Esophagus muscularis mucosa (tissue), 4 donors: ENCODE data around the gene OR10G7. TPM values are rescaled to one million over a fixed set of nuclear protein-coding genes. Genes with fewer than 3 reads are reported as not detected.

ENCODE experiments used
- DNase-seq: peaks from one replicate; pipeline ENCODE4 v3.0.0-alpha.2; 2017; ENCODE audit errors: extremely low spot score
- H3K27ac ChIP-seq, 4 donors: fragments of 200-600 bp; sonication (generic); replicated peaks in 1 of 4; 1 replicate in 3 of 4; 2 replicates in 1 of 4; pipeline ENCODE4 v1.5.1; 2016 to 2019; ENCODE audit warnings: mild to moderate bottlenecking in 1 of 4
- H3K27me3 ChIP-seq, 4 donors: fragments of 200-600 bp; sonication (generic); one replicate each; pipeline versions ENCODE4 v1.5.1 to v1.6.0; 2016 to 2019
- H3K36me3 ChIP-seq, 4 donors: fragments of 200-600 bp; sonication (generic); one replicate each; pipeline ENCODE4 v1.5.1; 2016 to 2019
- H3K4me1 ChIP-seq, 4 donors: fragments of 200-600 bp; sonication (generic); one replicate each; pipeline ENCODE4 v1.5.1; 2016 to 2019
- H3K4me3 ChIP-seq, 4 donors: fragments of 200-600 bp; sonication (generic); 1 replicate in 2 of 4; 2 replicates in 2 of 4; pipeline ENCODE4 v1.5.1; 2016 to 2019; ENCODE audit warnings: mild to moderate bottlenecking in 4 of 4, moderate library complexity in 1 of 4
- H3K9me3 ChIP-seq, 4 donors: fragments of 200-600 bp; sonication (generic); 1 replicate in 3 of 4; 2 replicates in 1 of 4; pipeline ENCODE4 v1.5.1; 2016 to 2019
- CTCF ChIP-seq, 3 experiments: fragments of 200-600 bp in 2 of 3; fragments of 450-650 bp in 1 of 3; sonication (generic) in 2 of 3; IDR thresholded peaks; one replicate each; pipeline ENCODE4 v1.5.1; 2017 to 2019; ENCODE audit warnings: antibody characterized with exemption in 3 of 3, mild to moderate bottlenecking in 2 of 3, moderate library complexity in 1 of 3
- EP300 ChIP-seq: sonication (generic); formaldehyde crosslinking; IDR thresholded peaks from one replicate; pipeline ENCODE4 v1.6.1; 2017; ENCODE audit warnings: antibody characterized with exemption
- POLR2A ChIP-seq: fragments of 450-650 bp; IDR thresholded peaks from one replicate; pipeline ENCODE4 v1.6.1; 2017; ENCODE audit warnings: antibody characterized with exemption, moderate library complexity, mild to moderate bottlenecking, low read depth
- POLR2AphosphoS5 ChIP-seq, 2 donors: sonication (generic); formaldehyde crosslinking; IDR thresholded peaks; one replicate each; pipeline ENCODE4 v1.6.1; 2017; ENCODE audit warnings: antibody characterized with exemption in 2 of 2
- WGBS: methylation state at CpG from one replicate; pipeline ENCODE4 v1.1.5; 2018; 5-methylcytosine and 5-hydroxymethylcytosine counted together
- intact Hi-C: fragments of 100-400 bp; cut with DNase I; formaldehyde crosslinking; loops from one replicate; pipeline ENCODE4 v1.15.1; 2023
- total RNA-seq, 4 donors: library from RNA; depleted of rRNA; stranded (reverse); fragments of >200 nt; gene quantifications; one replicate each; pipeline versions ENCODE4 v1.1.0 to v1.2.1, GENCODE V29; 2016

OR10G7 gene
- total RNA-seq, 4 donors from 2014 or later = not detected

GRCh38 chr11:124075841-124076651, 34.9 kb upstream of the OR10G7 start:
- no peak for TF ChIP-seq EP300
- no peak for TF ChIP-seq CTCF (IDR thresholded peaks at IDR 0.05)
- no peak for TF ChIP-seq POLR2A
- no peak for TF ChIP-seq POLR2AphosphoS5 (IDR thresholded peaks at IDR 0.05)
- Histone ChIP-seq H3K4me1 (peaks cover 7 to 13% (median 12%) of the 10 kb centered on the region in 4 donors), H3K27me3 (peaks cover 0 to 56% (median 7%) of the 10 kb centered on the region in 4 donors), H3K36me3 (no peaks in the 10 kb centered on the region), H3K4me3 (peak overlapping the region; percentile 37 to 56 (median 40)), H3K27ac (no peak overlapping the region), H3K9me3 (no peaks in the 10 kb centered on the region)
- DNase-seq = no peak
- intact Hi-C loops = loop anchor here (10.0 kb wide), 1 partner anchor 509 kb away; no protein-coding TSS in a partner anchor
- WGBS = 4% methylated on average over 13 of the region's 36 CpGs

GRCh38 chr11:124075492-124075840, 34.3 kb upstream of the OR10G7 start:
- Histone ChIP-seq H3K4me1 (peaks cover 7 to 13% (median 12%) of the 10 kb centered on the region in 4 donors), H3K36me3 (no peaks in the 10 kb centered on the region), H3K4me3 (peak overlapping the region in 3 of 4 donors; percentile 37 to 56 (median 38)), H3K9me3 (no peaks in the 10 kb centered on the region), H3K27me3 (peaks cover 0 to 55% (median 7%) of the 10 kb centered on the region in 4 donors), H3K27ac (no peak overlapping the region)
- intact Hi-C loops = loop anchor here (10.0 kb wide), 1 partner anchor 509 kb away; no protein-coding TSS in a partner anchor
- DNase-seq = no peak
- TF ChIP-seq POLR2AphosphoS5 (IDR thresholded peaks at IDR 0.05) (no peak), EP300 (no peak), CTCF (IDR thresholded peaks at IDR 0.05) (no peak), POLR2A (no peak)
- 100% methylated on average over 2 of the region's 6 CpGs for WGBS

GRCh38 chr11:124074554-124074953, 33.4 kb upstream of the OR10G7 start:
- DNase-seq = no peak
- Histone ChIP-seq H3K27me3 (peaks cover 0 to 58% (median 7%) of the 10 kb centered on the region in 4 donors), H3K4me3 (no peak overlapping the region), H3K36me3 (no peaks in the 10 kb centered on the region), H3K4me1 (peaks cover 7 to 20% (median 16%) of the 10 kb centered on the region in 4 donors), H3K9me3 (no peaks in the 10 kb centered on the region), H3K27ac (no peak overlapping the region)
- intact Hi-C loops = loop anchor here (10.0 kb wide), 1 partner anchor 510 kb away; no protein-coding TSS in a partner anchor
- WGBS = 95% methylated on average over 5 of the region's 5 CpGs
- no peak for TF ChIP-seq POLR2AphosphoS5 (IDR thresholded peaks at IDR 0.05)
- TF ChIP-seq POLR2A = no peak
- no peak for TF ChIP-seq CTCF (IDR thresholded peaks at IDR 0.05)
- TF ChIP-seq EP300 = no peak

GRCh38 chr11:124072147-124072546, 31.0 kb upstream of the OR10G7 start:
- DNase-seq = no peak
- Histone ChIP-seq H3K9me3 (no peaks in the 10 kb centered on the region), H3K4me3 (no peak overlapping the region), H3K4me1 (peaks cover 7 to 24% (median 19%) of the 10 kb centered on the region in 4 donors), H3K27ac (no peak overlapping the region), H3K36me3 (no peaks in the 10 kb centered on the region), H3K27me3 (peaks cover 0 to 49% (median 7%) of the 10 kb centered on the region in 4 donors)
- WGBS = 91% methylated on average over 8 of the region's 8 CpGs
- TF ChIP-seq EP300 = no peak
- intact Hi-C loops = loop anchor here (10.0 kb wide), 1 partner anchor 513 kb away; no protein-coding TSS in a partner anchor

- Histone ChIP-seq H3K27me3 (peaks cover 0 to 48% (median 6%) of the 10 kb centered on the region in 4 donors), H3K9me3 (no peaks in the 10 kb centered on the region), H3K27ac (no peak overlapping the region), H3K36me3 (no peaks in the 10 kb centered on the region), H3K4me1 (peaks cover 7 to 24% (median 19%) of the 10 kb centered on the region in 4 donors), H3K4me3 (no peak overlapping the region)
- TF ChIP-seq CTCF (IDR thresholded peaks at IDR 0.05) = no peak
- no peak for TF ChIP-seq POLR2AphosphoS5 (IDR thresholded peaks at IDR 0.05)
- no peak for TF ChIP-seq EP300
- no peak for TF ChIP-seq POLR2A
- intact Hi-C loops = loop anchor here (10.0 kb wide), 1 partner anchor 513 kb away; no protein-coding TSS in a partner anchor
- DNase-seq = no peak
- 54% methylated on average over 4 of the region's 4 CpGs for WGBS
Measured at GRCh38 chr11:124071623-124071948, 30.5 kb upstream of the OR10G7 start.
